GM12878 (cell line): Measurements from ENCODE around the gene NT5C3B.

Experiments
- BRCA1 ChIP-seq: IDR thresholded peaks from 2 replicates; pipeline ENCODE4 v1.6.1; 2011; ENCODE audit warnings: low read depth, low read length, improper control_type of control experiment
- CBX5 ChIP-seq: sonication (generic); IDR thresholded peaks from 2 replicates; pipeline ENCODE4 v1.6.1; 2016; ENCODE audit warnings: low read depth, moderate library complexity, mild to moderate bottlenecking, inconsistent platforms
- CTCF ChIP-seq, 3 experiments: IDR thresholded peaks in 2 of 3; conservative IDR thresholded peaks in 1 of 3; 2 replicates each; pipeline ENCODE4 v1.5.1; 2011; ENCODE audit warnings: low read depth in 3 of 3, low read length in 3 of 3, mild to moderate bottlenecking in 3 of 3, control low read depth in 2 of 3, moderate library complexity in 2 of 3, inconsistent platforms in 1 of 3, mixed read lengths in 1 of 3; ENCODE audit not compliant: control insufficient read depth in 2 of 3, insufficient read depth in 1 of 3; ENCODE audit errors: extremely low read depth in 1 of 3
- FOXK2 ChIP-seq: fragments of 450-650 bp; IDR thresholded peaks from 2 replicates; pipeline ENCODE4 v1.6.1; 2017; ENCODE audit warnings: mild to moderate bottlenecking, moderate library complexity
- GATAD2B ChIP-seq: fragments of 450-650 bp; conservative IDR thresholded peaks from 2 replicates; pipeline ENCODE4 v1.6.1; 2017; ENCODE audit warnings: low read depth, mild to moderate bottlenecking, moderate library complexity
- JUNB ChIP-seq: IDR thresholded peaks from 2 replicates; pipeline ENCODE4 v1.6.1; 2016; ENCODE audit warnings: antibody characterized with exemption, mild to moderate bottlenecking
- JUND ChIP-seq: IDR thresholded peaks from 2 replicates; pipeline ENCODE4 v1.6.1; 2012; ENCODE audit warnings: low read depth, mild to moderate bottlenecking, low read length, improper control_type of control experiment, moderate library complexity
- NKRF ChIP-seq: fragments of 450-650 bp; conservative IDR thresholded peaks from 2 replicates; pipeline ENCODE4 v1.6.1; 2017; ENCODE audit warnings: mild to moderate bottlenecking, moderate library complexity
- SP1 ChIP-seq: IDR thresholded peaks from one replicate; pipeline ENCODE4 v1.6.1; 2011; ENCODE audit warnings: low read depth, low read length
- STAT3 ChIP-seq: IDR thresholded peaks from 2 replicates; pipeline ENCODE4 v1.6.1; 2011; ENCODE audit warnings: low read depth, low read length, improper control_type of control experiment
- USF2 ChIP-seq: IDR thresholded peaks from 2 replicates; pipeline ENCODE4 v1.6.1; 2011; ENCODE audit warnings: low read depth, low read length, improper control_type of control experiment, borderline replicate concordance
- ZSCAN29 ChIP-seq: fragments of 450-650 bp; IDR thresholded peaks from 2 replicates; pipeline ENCODE4 v1.6.1; 2017; ENCODE audit warnings: mild to moderate bottlenecking, moderate library complexity

GRCh38 chr17:41793784-41794539 is 42.1 kb downstream of the NT5C3B start:
- no peak for TF ChIP-seq CTCF (IDR thresholded peaks at IDR 0.05 in 2 of 3, conservative IDR thresholded peaks at IDR 0.05 in 1 of 3; ENCODE audit: control insufficient read depth in 2 of 3, extremely low read depth in 1 of 3, insufficient read depth in 1 of 3, low read depth in 3 of 3, low read length in 3 of 3)
- TF ChIP-seq FOXK2, result no peak
- TF ChIP-seq JUNB, result no peak
- TF ChIP-seq USF2, result no peak
- no peak for TF ChIP-seq GATAD2B
- TF ChIP-seq STAT3, result no peak
- no peak for TF ChIP-seq NKRF
- TF ChIP-seq JUND, result no peak
- TF ChIP-seq CBX5, result no peak
- TF ChIP-seq ZSCAN29, result no peak
- no peak for TF ChIP-seq SP1
- no peak for TF ChIP-seq BRCA1
